HepG2 (cell line): ENCODE measurements around the gene DENND1C. TPM values are rescaled to one million over a fixed set of nuclear protein-coding genes. Genes with fewer than 3 reads are reported as not detected.
A peak's percentile ranks its signal among the peaks of the same experiment; 100 is the strongest.

Source experiments
- CBFB ChIP-seq: sonication (generic); formaldehyde crosslinking; IDR thresholded peaks from 2 replicates; pipeline ENCODE4 v1.4.0; 2020; ENCODE audit warnings: missing genetic modification reagents
- HNRNPL ChIP-seq: fragments of 200-400 bp; formaldehyde crosslinking; IDR thresholded peaks from 2 replicates; pipeline ENCODE4 v1.6.1; 2017; ENCODE audit warnings: mild to moderate bottlenecking, low read depth, low read length
- MTA1 ChIP-seq: sonication (generic); formaldehyde crosslinking; IDR thresholded peaks from 2 replicates; pipeline ENCODE4 v1.4.0; 2020; ENCODE audit warnings: missing genetic modification reagents, mild to moderate bottlenecking, borderline replicate concordance
- PHF5A ChIP-seq: IDR thresholded peaks from one replicate; pipeline ENCODE4 v1.6.1; 2018; ENCODE audit warnings: low read depth, missing genetic modification reagents; ENCODE audit not compliant: unreplicated experiment
- POLR2AphosphoS2 ChIP-seq: IDR thresholded peaks from 2 replicates; pipeline ENCODE4 v1.6.1; 2011; ENCODE audit warnings: low read depth, low read length, improper control_type of control experiment
- TOE1 ChIP-seq: sonication (generic); formaldehyde crosslinking; IDR thresholded peaks from 2 replicates; pipeline ENCODE4 v1.4.0; 2020; ENCODE audit warnings: mild to moderate bottlenecking, missing genetic modification reagents
- ZNF20 ChIP-seq: sonication (generic); formaldehyde crosslinking; IDR thresholded peaks from 2 replicates; pipeline ENCODE4 v1.4.0; 2020; ENCODE audit warnings: mild to moderate bottlenecking, moderate library complexity, missing genetic modification reagents
- ZNF792 ChIP-seq: IDR thresholded peaks from 2 replicates; pipeline ENCODE4 v1.6.1; 2016
- ZNF839 ChIP-seq: sonication (generic); formaldehyde crosslinking; IDR thresholded peaks from 2 replicates; pipeline ENCODE4 v1.4.0; 2020; ENCODE audit warnings: missing genetic modification reagents, mild to moderate bottlenecking, borderline replicate concordance
- ZNF850 ChIP-seq: sonication (generic); formaldehyde crosslinking; conservative IDR thresholded peaks from 2 replicates; pipeline ENCODE4 v1.9.0; 2021; ENCODE audit warnings: mild to moderate bottlenecking, missing genetic modification reagents
- polyA plus RNA-seq, 8 experiments: library from polyadenylated mRNA; depleted of rRNA in 3 of 8; stranded (reverse) in 7 of 8; unstranded in 1 of 8; fragments of >200 nt; fragmentation: Illumina TruSeq in 4 of 8; extraction: Trizol in 4 of 8; gene quantifications; 2 replicates each; pipeline versions ENCODE4 v1.2.1 to v1.2.3, GENCODE V29; 2011 to 2016; ENCODE audit warnings: low read depth in 4 of 8, missing spikeins in 1 of 8, mixed read lengths in 1 of 8; ENCODE audit not compliant: insufficient read depth in 1 of 8
- total RNA-seq, 5 experiments: library from RNA; depleted of rRNA; stranded (reverse); fragments of >200 nt; fragmentation: Illumina TruSeq; extraction: Trizol; gene quantifications; 2 replicates each; pipeline ENCODE4 v1.2.3, GENCODE V29; 2016; ENCODE audit warnings: low read depth in 1 of 5
- TF ChIP-seq, protein P1 (sequence below): sonication (generic); formaldehyde crosslinking; IDR thresholded peaks from 2 replicates; pipeline ENCODE4 v1.5.0; 2020; ENCODE audit warnings: mild to moderate bottlenecking, missing genetic modification reagents
- TF ChIP-seq, protein P2 (sequence below): IDR thresholded peaks from 2 replicates; pipeline ENCODE4 v1.6.1; 2016; ENCODE audit warnings: control low read depth
- TF ChIP-seq, protein P3 (sequence below): sonication (generic); formaldehyde crosslinking; IDR thresholded peaks from 2 replicates; pipeline ENCODE4 v1.4.0; 2020; ENCODE audit warnings: mild to moderate bottlenecking, missing genetic modification reagents
- TF ChIP-seq, protein P4 (sequence below): sonication (generic); formaldehyde crosslinking; IDR thresholded peaks from 2 replicates; pipeline ENCODE4 v1.4.0; 2020; ENCODE audit warnings: missing genetic modification reagents, borderline replicate concordance
- TF ChIP-seq, protein P5 (sequence below): IDR thresholded peaks from 2 replicates; pipeline ENCODE4 v1.6.1; 2016; ENCODE audit warnings: missing compliant biosample characterization, missing genetic modification reagents, borderline replicate concordance
- TF ChIP-seq, protein P6 (sequence below): sonication (generic); formaldehyde crosslinking; IDR thresholded peaks from 2 replicates; pipeline ENCODE4 v1.8.0; 2022; ENCODE audit warnings: mild to moderate bottlenecking, missing genetic modification reagents, moderate library complexity

Gene DENND1C
- total and polyA plus RNA-seq, 2 of the 13 experiments (the other 11 are each of a cell fraction or from before 2014, with no cell fraction given): 0.04 to 0.73 TPM

DNA sequence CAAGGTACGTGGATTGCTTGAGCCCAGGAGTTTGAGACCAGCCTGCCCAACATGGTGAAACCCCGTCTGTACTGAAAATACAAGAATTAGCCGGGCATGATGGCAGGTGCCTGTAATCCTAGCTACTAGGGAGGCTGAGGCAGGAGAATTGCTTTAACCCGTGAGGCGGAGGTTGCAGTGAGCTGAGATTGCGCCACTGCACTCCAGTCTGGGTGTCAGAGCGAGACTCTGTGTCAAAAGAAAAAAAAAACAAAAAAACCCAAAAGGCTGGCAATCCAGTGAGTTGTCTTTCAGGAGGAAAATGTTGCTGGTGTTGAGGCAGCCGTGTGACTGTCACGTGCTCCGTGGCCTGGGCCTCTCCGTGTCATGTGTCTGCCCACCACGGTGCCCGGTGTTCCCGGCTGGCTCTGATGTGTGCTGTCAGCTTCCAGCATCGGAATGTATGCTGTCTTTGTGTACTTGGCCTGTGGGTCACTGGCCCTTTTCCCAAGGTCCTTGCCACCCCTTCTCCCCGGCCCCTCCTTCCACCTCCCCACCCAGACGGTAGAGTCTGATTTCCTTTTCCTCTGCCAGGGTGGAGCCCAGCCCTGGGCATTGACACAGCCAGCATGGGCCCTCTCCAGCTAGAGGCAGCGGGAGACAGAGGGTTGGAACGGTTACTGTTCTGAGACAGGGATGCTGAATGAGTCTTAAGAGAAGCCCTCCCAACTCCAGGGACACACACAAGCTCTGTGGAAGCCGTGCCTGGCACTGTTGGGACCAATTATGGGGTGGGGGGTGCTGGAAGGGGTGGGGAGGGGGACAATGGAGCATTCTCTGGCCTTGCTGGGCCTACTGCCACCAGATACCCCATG is 27.8 kb upstream of the DENND1C start (continued):
- peak; percentile 87 for TF ChIP-seq HNRNPL
- TF ChIP-seq ZNF20 (CRISPR knock-in tag): no peak
- TF ChIP-seq ZNF850 (CRISPR knock-in tag): no peak
- no peak for TF ChIP-seq POLR2AphosphoS2
- TF ChIP-seq, protein P1, sequence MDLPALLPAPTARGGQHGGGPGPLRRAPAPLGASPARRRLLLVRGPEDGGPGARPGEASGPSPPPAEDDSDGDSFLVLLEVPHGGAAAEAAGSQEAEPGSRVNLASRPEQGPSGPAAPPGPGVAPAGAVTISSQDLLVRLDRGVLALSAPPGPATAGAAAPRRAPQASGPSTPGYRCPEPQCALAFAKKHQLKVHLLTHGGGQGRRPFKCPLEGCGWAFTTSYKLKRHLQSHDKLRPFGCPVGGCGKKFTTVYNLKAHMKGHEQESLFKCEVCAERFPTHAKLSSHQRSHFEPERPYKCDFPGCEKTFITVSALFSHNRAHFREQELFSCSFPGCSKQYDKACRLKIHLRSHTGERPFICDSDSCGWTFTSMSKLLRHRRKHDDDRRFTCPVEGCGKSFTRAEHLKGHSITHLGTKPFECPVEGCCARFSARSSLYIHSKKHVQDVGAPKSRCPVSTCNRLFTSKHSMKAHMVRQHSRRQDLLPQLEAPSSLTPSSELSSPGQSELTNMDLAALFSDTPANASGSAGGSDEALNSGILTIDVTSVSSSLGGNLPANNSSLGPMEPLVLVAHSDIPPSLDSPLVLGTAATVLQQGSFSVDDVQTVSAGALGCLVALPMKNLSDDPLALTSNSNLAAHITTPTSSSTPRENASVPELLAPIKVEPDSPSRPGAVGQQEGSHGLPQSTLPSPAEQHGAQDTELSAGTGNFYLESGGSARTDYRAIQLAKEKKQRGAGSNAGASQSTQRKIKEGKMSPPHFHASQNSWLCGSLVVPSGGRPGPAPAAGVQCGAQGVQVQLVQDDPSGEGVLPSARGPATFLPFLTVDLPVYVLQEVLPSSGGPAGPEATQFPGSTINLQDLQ: no peak
- TF ChIP-seq, protein P2, sequence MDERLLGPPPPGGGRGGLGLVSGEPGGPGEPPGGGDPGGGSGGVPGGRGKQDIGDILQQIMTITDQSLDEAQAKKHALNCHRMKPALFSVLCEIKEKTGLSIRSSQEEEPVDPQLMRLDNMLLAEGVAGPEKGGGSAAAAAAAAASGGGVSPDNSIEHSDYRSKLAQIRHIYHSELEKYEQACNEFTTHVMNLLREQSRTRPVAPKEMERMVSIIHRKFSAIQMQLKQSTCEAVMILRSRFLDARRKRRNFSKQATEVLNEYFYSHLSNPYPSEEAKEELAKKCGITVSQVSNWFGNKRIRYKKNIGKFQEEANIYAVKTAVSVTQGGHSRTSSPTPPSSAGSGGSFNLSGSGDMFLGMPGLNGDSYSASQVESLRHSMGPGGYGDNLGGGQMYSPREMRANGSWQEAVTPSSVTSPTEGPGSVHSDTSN (CRISPR knock-in tag): no peak
- TF ChIP-seq, protein P3, sequence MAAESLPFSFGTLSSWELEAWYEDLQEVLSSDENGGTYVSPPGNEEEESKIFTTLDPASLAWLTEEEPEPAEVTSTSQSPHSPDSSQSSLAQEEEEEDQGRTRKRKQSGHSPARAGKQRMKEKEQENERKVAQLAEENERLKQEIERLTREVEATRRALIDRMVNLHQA (CRISPR knock-in tag): no peak
- TF ChIP-seq PHF5A (CRISPR knock-in tag): no peak
- no peak for TF ChIP-seq ZNF792
- no peak for TF ChIP-seq CBFB (CRISPR knock-in tag)
- no peak for TF ChIP-seq ZNF839 (CRISPR knock-in tag)
- peak; percentile 36; the same call in 1 of the 2 replicates for TF ChIP-seq MTA1 (CRISPR knock-in tag)
- TF ChIP-seq, protein P4, sequence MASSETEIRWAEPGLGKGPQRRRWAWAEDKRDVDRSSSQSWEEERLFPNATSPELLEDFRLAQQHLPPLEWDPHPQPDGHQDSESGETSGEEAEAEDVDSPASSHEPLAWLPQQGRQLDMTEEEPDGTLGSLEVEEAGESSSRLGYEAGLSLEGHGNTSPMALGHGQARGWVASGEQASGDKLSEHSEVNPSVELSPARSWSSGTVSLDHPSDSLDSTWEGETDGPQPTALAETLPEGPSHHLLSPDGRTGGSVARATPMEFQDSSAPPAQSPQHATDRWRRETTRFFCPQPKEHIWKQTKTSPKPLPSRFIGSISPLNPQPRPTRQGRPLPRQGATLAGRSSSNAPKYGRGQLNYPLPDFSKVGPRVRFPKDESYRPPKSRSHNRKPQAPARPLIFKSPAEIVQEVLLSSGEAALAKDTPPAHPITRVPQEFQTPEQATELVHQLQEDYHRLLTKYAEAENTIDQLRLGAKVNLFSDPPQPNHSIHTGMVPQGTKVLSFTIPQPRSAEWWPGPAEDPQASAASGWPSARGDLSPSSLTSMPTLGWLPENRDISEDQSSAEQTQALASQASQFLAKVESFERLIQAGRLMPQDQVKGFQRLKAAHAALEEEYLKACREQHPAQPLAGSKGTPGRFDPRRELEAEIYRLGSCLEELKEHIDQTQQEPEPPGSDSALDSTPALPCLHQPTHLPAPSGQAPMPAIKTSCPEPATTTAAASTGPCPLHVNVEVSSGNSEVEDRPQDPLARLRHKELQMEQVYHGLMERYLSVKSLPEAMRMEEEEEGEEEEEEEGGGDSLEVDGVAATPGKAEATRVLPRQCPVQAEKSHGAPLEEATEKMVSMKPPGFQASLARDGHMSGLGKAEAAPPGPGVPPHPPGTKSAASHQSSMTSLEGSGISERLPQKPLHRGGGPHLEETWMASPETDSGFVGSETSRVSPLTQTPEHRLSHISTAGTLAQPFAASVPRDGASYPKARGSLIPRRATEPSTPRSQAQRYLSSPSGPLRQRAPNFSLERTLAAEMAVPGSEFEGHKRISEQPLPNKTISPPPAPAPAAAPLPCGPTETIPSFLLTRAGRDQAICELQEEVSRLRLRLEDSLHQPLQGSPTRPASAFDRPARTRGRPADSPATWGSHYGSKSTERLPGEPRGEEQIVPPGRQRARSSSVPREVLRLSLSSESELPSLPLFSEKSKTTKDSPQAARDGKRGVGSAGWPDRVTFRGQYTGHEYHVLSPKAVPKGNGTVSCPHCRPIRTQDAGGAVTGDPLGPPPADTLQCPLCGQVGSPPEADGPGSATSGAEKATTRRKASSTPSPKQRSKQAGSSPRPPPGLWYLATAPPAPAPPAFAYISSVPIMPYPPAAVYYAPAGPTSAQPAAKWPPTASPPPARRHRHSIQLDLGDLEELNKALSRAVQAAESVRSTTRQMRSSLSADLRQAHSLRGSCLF (CRISPR knock-in tag): no peak
- TF ChIP-seq, protein P5, sequence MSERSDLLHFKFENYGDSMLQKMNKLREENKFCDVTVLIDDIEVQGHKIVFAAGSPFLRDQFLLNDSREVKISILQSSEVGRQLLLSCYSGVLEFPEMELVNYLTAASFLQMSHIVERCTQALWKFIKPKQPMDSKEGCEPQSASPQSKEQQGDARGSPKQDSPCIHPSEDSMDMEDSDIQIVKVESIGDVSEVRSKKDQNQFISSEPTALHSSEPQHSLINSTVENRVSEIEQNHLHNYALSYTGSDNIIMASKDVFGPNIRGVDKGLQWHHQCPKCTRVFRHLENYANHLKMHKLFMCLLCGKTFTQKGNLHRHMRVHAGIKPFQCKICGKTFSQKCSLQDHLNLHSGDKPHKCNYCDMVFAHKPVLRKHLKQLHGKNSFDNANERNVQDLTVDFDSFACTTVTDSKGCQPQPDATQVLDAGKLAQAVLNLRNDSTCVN: no peak
- TF ChIP-seq TOE1 (CRISPR knock-in tag): no peak
- TF ChIP-seq, protein P6, sequence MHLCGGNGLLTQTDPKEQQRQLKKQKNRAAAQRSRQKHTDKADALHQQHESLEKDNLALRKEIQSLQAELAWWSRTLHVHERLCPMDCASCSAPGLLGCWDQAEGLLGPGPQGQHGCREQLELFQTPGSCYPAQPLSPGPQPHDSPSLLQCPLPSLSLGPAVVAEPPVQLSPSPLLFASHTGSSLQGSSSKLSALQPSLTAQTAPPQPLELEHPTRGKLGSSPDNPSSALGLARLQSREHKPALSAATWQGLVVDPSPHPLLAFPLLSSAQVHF (CRISPR knock-in tag): no peak
